ENCODE data around the gene GIPC3.

DNA sequence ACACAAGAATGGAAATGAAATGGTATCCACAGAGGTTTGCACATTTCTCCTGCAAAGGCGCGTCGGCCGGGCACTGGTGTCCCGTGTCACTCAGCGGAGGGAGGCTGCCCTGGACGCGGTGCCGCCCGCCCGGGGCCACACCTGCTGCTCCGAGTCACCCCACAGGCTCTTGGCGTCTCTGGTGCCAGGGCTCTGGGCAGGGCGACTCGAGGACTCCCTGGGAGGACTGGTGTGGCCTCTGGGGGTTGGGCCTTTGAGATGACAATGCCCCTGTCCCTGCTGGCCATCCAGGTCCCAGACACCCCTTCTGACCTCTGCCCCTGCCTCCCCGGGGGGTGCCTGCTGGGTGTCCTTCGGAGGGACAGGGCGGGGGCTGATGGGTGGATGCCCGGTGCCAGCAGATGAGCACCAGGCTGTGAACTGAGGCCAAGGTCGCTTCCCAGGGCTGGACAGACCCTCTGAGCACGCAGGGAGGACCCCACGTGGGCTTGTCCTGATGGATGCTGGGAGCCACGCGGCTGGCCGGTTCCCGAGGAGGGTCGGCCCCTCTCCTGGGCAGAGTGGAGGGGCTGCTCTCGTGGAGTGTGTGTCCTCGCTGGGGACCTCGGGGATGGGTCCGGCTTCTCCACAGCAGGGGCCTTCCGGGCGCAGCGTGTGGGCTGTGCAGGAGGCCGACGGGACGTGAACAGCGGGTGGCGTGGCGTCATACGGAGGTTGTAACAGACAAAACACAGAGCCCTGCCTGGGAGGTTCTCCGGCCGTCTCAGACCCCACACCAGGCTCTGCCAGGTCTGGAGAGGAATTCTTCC, 46.0 kb downstream of the GIPC3 start:
- TF ChIP-seq, protein P1, sequence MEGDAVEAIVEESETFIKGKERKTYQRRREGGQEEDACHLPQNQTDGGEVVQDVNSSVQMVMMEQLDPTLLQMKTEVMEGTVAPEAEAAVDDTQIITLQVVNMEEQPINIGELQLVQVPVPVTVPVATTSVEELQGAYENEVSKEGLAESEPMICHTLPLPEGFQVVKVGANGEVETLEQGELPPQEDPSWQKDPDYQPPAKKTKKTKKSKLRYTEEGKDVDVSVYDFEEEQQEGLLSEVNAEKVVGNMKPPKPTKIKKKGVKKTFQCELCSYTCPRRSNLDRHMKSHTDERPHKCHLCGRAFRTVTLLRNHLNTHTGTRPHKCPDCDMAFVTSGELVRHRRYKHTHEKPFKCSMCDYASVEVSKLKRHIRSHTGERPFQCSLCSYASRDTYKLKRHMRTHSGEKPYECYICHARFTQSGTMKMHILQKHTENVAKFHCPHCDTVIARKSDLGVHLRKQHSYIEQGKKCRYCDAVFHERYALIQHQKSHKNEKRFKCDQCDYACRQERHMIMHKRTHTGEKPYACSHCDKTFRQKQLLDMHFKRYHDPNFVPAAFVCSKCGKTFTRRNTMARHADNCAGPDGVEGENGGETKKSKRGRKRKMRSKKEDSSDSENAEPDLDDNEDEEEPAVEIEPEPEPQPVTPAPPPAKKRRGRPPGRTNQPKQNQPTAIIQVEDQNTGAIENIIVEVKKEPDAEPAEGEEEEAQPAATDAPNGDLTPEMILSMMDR (conservative IDR thresholded peaks at IDR 0.05; ENCODE audit: low read depth, low read length), result no peak
- TF ChIP-seq EZH2 (IDR thresholded peaks at IDR 0.05; ENCODE audit: borderline replicate concordance, low read depth, low read length, poor library complexity, severe bottlenecking), result no peak
